Peyer's patch (tissue), 4 donors: Measurements from ENCODE around the gene NFAT5.

Experiments
- POLR2A ChIP-seq, 2 donors: fragments of 450-650 bp; IDR thresholded peaks; one replicate each; pipeline ENCODE4 v1.5.1; 2017; ENCODE audit warnings: antibody characterized with exemption in 2 of 2, mild to moderate bottlenecking in 2 of 2, moderate library complexity in 2 of 2
- TF ChIP-seq, protein P1 (sequence below), 6 experiments: fragments of 450-650 bp in 4 of 6; fragments of 200-600 bp in 2 of 6; sonication (generic) in 1 of 6; IDR thresholded peaks; one replicate each; pipeline ENCODE4 v1.5.1; 2017 to 2019; ENCODE audit warnings: antibody characterized with exemption in 6 of 6, mild to moderate bottlenecking in 3 of 6, moderate library complexity in 1 of 6

DNA sequence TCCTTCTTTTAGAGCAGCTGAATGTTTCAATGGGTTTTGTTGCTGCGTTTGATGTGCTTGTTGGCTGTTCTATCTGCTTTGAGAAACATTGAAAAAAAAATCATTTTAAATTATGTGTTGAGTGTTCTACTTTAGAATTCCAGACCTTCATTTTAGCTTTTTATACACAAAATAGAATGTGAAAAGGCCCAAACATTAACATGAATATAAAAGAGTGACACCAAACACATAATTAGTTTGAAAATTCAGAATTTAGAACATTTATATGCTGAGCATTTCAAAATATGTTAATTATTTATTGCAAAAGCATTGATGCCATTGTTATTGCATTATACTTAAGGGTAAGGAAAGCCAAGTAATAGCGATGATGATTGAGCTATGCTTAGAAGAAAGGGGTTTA, 2.9 kb downstream of the NFAT5 start:
- TF ChIP-seq, protein P1, sequence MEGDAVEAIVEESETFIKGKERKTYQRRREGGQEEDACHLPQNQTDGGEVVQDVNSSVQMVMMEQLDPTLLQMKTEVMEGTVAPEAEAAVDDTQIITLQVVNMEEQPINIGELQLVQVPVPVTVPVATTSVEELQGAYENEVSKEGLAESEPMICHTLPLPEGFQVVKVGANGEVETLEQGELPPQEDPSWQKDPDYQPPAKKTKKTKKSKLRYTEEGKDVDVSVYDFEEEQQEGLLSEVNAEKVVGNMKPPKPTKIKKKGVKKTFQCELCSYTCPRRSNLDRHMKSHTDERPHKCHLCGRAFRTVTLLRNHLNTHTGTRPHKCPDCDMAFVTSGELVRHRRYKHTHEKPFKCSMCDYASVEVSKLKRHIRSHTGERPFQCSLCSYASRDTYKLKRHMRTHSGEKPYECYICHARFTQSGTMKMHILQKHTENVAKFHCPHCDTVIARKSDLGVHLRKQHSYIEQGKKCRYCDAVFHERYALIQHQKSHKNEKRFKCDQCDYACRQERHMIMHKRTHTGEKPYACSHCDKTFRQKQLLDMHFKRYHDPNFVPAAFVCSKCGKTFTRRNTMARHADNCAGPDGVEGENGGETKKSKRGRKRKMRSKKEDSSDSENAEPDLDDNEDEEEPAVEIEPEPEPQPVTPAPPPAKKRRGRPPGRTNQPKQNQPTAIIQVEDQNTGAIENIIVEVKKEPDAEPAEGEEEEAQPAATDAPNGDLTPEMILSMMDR (IDR thresholded peaks at IDR 0.05): no peak
- no peak for TF ChIP-seq POLR2A (IDR thresholded peaks at IDR 0.05)
